ENCODE results near the gene ARL15.
"Not testable (repeated sequence)": the region's sequence is repeated elsewhere in the genome, so short reads cannot be mapped to it uniquely, and the experiment has no call there.

Gene ARL15

DNA sequence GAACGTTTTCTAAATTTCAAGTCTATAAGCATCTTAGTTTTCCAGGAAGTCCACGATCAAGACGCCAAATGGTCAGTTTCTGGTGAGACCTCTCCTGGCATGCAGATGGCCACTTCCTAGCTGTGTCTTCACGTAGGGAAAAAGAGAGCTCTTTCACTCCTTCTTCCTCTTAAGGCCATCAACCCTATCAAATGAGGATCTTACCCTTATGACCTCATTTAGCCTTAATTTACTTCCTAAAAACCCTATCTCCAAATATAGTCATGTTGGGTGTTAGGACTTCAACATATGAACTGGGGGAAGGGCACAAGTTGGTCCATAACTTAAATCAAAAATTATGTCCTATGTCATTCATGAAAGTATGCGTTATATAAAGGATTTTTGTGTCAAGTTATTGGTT, 229.5 kb downstream of the ARL15 start:
- H3K4me3 ChIP-seq (replicated peaks; ENCODE audit: low read depth, low read length) = no peak overlapping the region
- TF ChIP-seq, protein P1, sequence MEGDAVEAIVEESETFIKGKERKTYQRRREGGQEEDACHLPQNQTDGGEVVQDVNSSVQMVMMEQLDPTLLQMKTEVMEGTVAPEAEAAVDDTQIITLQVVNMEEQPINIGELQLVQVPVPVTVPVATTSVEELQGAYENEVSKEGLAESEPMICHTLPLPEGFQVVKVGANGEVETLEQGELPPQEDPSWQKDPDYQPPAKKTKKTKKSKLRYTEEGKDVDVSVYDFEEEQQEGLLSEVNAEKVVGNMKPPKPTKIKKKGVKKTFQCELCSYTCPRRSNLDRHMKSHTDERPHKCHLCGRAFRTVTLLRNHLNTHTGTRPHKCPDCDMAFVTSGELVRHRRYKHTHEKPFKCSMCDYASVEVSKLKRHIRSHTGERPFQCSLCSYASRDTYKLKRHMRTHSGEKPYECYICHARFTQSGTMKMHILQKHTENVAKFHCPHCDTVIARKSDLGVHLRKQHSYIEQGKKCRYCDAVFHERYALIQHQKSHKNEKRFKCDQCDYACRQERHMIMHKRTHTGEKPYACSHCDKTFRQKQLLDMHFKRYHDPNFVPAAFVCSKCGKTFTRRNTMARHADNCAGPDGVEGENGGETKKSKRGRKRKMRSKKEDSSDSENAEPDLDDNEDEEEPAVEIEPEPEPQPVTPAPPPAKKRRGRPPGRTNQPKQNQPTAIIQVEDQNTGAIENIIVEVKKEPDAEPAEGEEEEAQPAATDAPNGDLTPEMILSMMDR (IDR thresholded peaks at IDR 0.05; ENCODE audit: low read length, missing control alignments) = no peak
- DNase-seq (ENCODE audit: low read depth) = no peak

DNA sequence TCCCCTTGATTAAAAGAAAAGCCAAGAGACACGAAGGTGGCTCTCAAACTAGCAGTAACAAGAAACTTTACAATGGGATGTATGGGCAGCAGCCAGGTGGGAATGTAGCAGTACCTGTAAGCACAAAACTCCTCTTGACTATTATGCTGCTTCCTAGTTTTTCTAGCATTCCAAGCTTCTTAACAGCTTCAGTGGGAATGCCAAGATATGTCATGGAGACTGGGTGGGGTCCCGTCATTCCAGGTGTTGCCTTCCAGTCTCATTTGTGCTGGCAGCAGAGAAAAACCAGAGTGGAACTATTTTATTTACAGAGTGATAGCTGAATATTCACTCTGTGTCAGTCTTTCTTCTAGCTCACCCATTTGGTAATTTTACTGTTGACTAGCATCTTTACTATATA, 236.6 kb downstream of the ARL15 start:
- H3K4me3 ChIP-seq (replicated peaks; ENCODE audit: low read depth, low read length) = no peak overlapping the region
- DNase-seq (ENCODE audit: low read depth) = no peak
- TF ChIP-seq, protein P1 (IDR thresholded peaks at IDR 0.05; ENCODE audit: low read length, missing control alignments) = no peak

DNA sequence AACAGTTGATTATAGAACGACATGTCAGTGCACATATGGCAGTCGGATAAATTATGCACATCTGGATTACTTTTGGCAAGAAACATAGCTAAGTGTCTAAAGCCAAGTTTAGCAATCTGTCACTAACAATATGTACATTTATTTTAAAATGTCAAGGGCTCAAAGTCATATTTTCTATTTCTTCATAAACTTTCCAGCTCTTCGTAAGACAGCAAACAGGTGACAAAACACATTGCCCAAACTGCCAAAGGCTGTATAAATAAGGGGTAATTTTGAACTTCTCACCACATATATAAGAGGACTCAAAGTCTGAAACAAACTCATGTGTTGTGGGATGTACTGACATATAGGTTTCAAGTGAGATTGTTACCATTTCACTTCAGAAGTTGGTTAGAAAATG, 237.2 kb downstream of the ARL15 start:
- TF ChIP-seq, protein P1 (IDR thresholded peaks at IDR 0.05; ENCODE audit: low read length, missing control alignments) = no peak
- DNase-seq (ENCODE audit: low read depth) = no peak
- H3K4me3 ChIP-seq (replicated peaks; ENCODE audit: low read depth, low read length) = no peak overlapping the region

DNA sequence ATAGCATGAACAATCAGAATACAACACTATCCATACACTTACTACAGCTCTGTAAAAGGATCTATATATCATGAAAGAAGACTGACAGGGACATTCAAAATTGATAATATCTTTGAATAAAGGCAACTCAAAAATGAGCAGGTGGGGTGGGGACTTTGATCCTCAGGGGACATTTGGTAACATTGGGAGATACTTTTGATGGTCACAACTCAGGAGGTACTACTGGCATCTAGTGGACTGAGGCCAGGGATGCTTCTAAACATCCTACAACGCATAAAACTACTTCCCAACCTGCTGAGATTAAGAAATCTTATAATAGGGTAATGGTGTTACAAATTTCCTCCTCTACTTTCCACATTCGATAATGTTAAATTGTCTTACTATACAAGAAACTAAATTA, 243.9 kb downstream of the ARL15 start:
- TF ChIP-seq, protein P1 (IDR thresholded peaks at IDR 0.05; ENCODE audit: low read length, missing control alignments) = no peak
- no peak for DNase-seq (ENCODE audit: low read depth)

DNA sequence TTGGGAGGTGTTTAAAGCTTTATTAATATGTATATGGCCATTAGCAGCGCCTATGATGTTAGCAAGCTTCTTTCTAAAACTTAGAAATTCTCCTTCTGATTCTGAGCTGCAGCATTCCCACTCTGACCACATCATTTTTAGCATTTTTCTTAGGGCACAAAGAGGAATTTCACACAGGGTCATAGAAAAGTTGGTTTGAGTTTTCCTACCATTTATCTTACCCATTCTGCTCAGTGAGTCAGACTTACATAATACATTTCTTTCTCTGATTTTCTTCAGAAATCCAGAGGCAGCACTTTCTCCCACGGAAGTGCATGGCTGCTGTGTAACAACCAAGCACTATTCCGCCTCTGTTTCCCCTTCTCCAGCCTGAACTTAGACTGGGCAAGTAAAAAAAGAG, 246.6 kb downstream of the ARL15 start:
- no peak overlapping the region for H3K4me3 ChIP-seq (replicated peaks; ENCODE audit: low read depth, low read length)
- peak; percentile 91 for DNase-seq (ENCODE audit: low read depth)
- TF ChIP-seq, protein P1 (IDR thresholded peaks at IDR 0.05; ENCODE audit: low read length, missing control alignments) = no peak

More for the DNA sequence above, 243.9 kb downstream of the ARL15 start:
- H3K4me3 ChIP-seq (replicated peaks; ENCODE audit: low read depth, low read length) = no peak overlapping the region

DNA sequence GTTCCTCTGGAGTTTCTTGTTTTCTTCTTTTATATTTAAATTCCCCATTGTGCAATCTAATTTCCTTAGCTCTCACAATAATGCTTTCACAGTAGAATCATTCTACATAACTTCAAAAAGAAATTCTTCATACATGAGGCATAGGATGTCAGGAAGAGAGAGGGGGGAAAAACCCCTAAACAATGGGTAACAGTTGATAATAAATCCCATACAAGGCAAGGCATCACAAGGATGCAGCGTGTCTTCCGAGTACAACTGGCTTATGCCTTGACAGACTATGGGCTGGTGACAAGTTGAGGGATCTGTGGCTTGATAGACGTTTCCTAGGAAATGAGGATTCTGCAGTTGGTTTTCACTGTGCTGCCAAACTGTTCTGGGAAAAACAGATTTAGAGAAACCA, 247.4 kb downstream of the ARL15 start:
- TF ChIP-seq, protein P1 (IDR thresholded peaks at IDR 0.05; ENCODE audit: low read length, missing control alignments) = no peak
- peak; percentile 97 for DNase-seq (ENCODE audit: low read depth)
- no peak overlapping the region for H3K4me3 ChIP-seq (replicated peaks; ENCODE audit: low read depth, low read length)

DNA sequence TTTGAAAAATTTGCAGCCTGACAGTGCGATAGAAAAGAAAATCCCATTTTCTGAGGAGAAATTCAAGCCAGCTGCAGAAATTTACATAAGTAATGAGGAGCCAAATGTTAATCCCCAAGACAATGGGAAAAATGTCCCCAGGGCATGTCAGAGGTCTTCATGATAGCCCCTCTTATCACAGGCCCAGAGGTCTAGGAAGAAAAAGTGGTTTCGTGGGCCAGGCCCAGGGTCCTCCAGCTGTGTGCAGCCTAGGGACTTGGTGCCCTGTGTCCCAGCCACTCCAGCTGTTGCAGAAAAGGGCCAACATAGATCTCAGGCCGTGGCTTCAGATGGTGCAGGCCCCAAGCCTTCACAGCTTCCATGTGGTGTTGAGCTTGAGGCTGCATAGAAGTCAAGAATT, 249.5 kb downstream of the ARL15 start:
- DNase-seq (ENCODE audit: low read depth); H3K4me3 ChIP-seq (replicated peaks; ENCODE audit: low read depth, low read length): not testable (repeated sequence)

Data from fibroblast of pulmonary artery (primary cell).